Measurements from ENCODE around the gene FBXL15. TPM values are rescaled to one million over a fixed set of nuclear protein-coding genes. Genes with fewer than 3 reads are reported as not detected.
A peak's percentile ranks its signal among the peaks of the same experiment; 100 is the strongest.

Gene FBXL15
- total and polyA plus RNA-seq, 9 of the 15 experiments (the other 6 are each of a cell fraction or from before 2014, with no cell fraction given), result 0.08 to 25.9 (median 3.5) TPM

DNA sequence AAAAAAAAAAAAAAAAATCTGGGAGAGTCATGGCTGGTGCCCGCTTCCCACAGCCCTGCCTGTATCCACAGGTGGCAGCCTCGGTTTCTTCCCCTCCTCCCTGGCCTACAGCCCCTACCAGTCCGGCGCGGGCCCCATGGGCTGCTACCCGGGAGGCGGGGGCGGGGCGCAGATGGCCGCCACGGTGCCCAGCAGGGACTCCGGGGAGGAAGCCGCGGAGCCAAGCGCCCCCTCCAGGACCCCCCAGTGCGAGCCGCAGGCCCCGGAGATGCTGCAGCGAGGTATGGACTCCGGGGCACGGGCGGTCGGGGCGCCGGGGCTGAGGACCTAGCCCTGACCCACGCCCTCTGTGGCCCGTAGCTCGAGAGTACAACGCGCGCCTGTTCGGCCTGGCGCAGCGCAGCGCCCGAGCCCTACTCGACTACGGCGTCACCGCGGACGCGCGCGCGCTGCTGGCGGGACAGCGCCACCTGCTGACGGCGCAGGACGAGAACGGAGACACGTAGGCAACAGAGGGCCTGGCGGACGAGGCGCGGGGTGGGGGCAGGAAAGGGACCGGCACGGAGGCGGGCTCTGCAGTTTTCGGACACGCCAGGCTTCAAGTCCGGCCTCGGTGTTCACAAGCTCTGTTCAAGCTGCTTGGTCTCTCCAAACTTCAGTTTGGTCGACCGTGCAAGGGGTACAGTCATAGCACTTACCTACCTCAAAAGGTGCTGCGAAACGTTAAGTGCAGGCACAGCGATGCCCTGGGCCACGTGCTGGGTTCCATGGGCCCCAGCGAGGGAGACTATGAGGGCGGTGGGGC is 21.2 kb upstream of the FBXL15 start (continued):
- peak; percentile 54 to 80; a peak in 3 of 4 replicates for TF ChIP-seq MNT (conservative IDR thresholded peaks at IDR 0.05)
- TF ChIP-seq ZNF121 (CRISPR knock-in tag; conservative IDR thresholded peaks at IDR 0.05), result no peak
- TF ChIP-seq MGA (IDR thresholded peaks at IDR 0.05), result peak; percentile 62
- TF ChIP-seq CBX3 (IDR thresholded peaks at IDR 0.05; ENCODE audit: borderline replicate concordance in 1 of 2, low read length in 2 of 2), result 0 out of 3 replicates have a peak, but pooled peaks of 1 of the 2 experiments have one; percentile 34
- TF ChIP-seq RBM17 (IDR thresholded peaks at IDR 0.05; ENCODE audit: borderline replicate concordance, low read depth, low read length), result no peak
- peak; percentile 71 for TF ChIP-seq NEUROD1 (IDR thresholded peaks at IDR 0.05; ENCODE audit: borderline replicate concordance, low read depth, low read length, partially characterized antibody)
- TF ChIP-seq MAZ (CRISPR knock-in tag; conservative IDR thresholded peaks at IDR 0.05 in 1 of 2, IDR thresholded peaks at IDR 0.05 in 1 of 2), result peak; percentile 87 to 92
- no peak for TF ChIP-seq HNRNPK (IDR thresholded peaks at IDR 0.05; ENCODE audit: low read depth, low read length, poor library complexity, severe bottlenecking)
- peak; percentile 60; the same call in 1 of the 2 replicates for TF ChIP-seq ATF7 (IDR thresholded peaks at IDR 0.05)
- 0 out of 4 replicates have a peak, but pooled peaks of 1 of the 2 experiments have one; percentile 46 for TF ChIP-seq FOXA3 (CRISPR knock-in tag; conservative IDR thresholded peaks at IDR 0.05 in 1 of 2, IDR thresholded peaks at IDR 0.05 in 1 of 2)
- peak; percentile 32; the same call in 1 of the 2 replicates for TF ChIP-seq BHLHE40 (IDR thresholded peaks at IDR 0.05; ENCODE audit: low read length)
- TF ChIP-seq ZNF12 (CRISPR knock-in tag; IDR thresholded peaks at IDR 0.05), result peak; percentile 74
